GM21367 (cell line): ENCODE measurements around the gene PLEKHA5.
"Not testable (repeated sequence)": the region's sequence is repeated elsewhere in the genome, so short reads cannot be mapped to it uniquely, and the experiment has no call there.

Experiments
- ATAC-seq: cut with Tn5 transposase; IDR thresholded peaks from one replicate; pipeline ENCODE4 v1.9.1; 2021; ENCODE audit not compliant: unreplicated experiment

Gene PLEKHA5

GRCh38 chr12:19167708-19168107 lies 38.2 kb downstream of the PLEKHA5 start:
- ATAC-seq: no peak

- no peak for ATAC-seq
Measured at GRCh38 chr12:19168644-19169043, 39.1 kb downstream of the PLEKHA5 start.

- ATAC-seq: no peak
Measured at GRCh38 chr12:19169222-19169621, 39.7 kb downstream of the PLEKHA5 start.

- ATAC-seq: not testable (repeated sequence)
Measured at GRCh38 chr12:19170286-19170685, 40.8 kb downstream of the PLEKHA5 start.

GRCh38 chr12:19171731-19172130 lies 42.2 kb downstream of the PLEKHA5 start:
- ATAC-seq: no peak

- no peak for ATAC-seq
Measured at GRCh38 chr12:19177754-19178153, 48.2 kb downstream of the PLEKHA5 start.

GRCh38 chr12:19179986-19180385 lies 50.5 kb downstream of the PLEKHA5 start:
- no peak for ATAC-seq

- no peak for ATAC-seq
Measured at GRCh38 chr12:19181666-19182426, 52.3 kb downstream of the PLEKHA5 start.

- ATAC-seq: no peak
Measured at GRCh38 chr12:19183121-19183838, 53.7 kb downstream of the PLEKHA5 start.

- no peak for ATAC-seq
Measured at GRCh38 chr12:19185262-19185929, 55.9 kb downstream of the PLEKHA5 start.

- ATAC-seq: no peak
Measured at GRCh38 chr12:19186722-19187661, 57.5 kb downstream of the PLEKHA5 start.

- ATAC-seq: no peak
Measured at GRCh38 chr12:19189522-19189921, 60.0 kb downstream of the PLEKHA5 start.

- ATAC-seq: no peak
Measured at GRCh38 chr12:19190292-19191031, 60.9 kb downstream of the PLEKHA5 start.

GRCh38 chr12:19191089-19191488 lies 61.6 kb downstream of the PLEKHA5 start:
- ATAC-seq: no peak

- no peak for ATAC-seq
Measured at GRCh38 chr12:19191563-19191962, 62.0 kb downstream of the PLEKHA5 start.

- no peak for ATAC-seq
Measured at GRCh38 chr12:19192710-19193109, 63.2 kb downstream of the PLEKHA5 start.

GRCh38 chr12:19194963-19195362 lies 65.4 kb downstream of the PLEKHA5 start:
- ATAC-seq: no peak

GRCh38 chr12:19196959-19197630 lies 67.6 kb downstream of the PLEKHA5 start:
- ATAC-seq: no peak

GRCh38 chr12:19198272-19198671 lies 68.7 kb downstream of the PLEKHA5 start:
- no peak for ATAC-seq

- no peak for ATAC-seq
Measured at GRCh38 chr12:19199332-19199731, 69.8 kb downstream of the PLEKHA5 start.
